HT-29 (cell line): ENCODE data around the gene CD79B. TPM values are rescaled to one million over a fixed set of nuclear protein-coding genes. Genes with fewer than 3 reads are reported as not detected.

ENCODE experiments used
- DNase-seq: peaks from one replicate; pipeline ENCODE4 v3.0.0-alpha.2; 2015; ENCODE audit warnings: low spot score
- total RNA-seq: library from RNA; depleted of rRNA; stranded (reverse); fragments of >200 nt; shearing (Covaris generic); gene quantifications from 2 replicates; pipeline ENCODE4 v1.2.3, GENCODE V29; 2014; rRNA removed

Gene CD79B
- not detected in 2 replicates for total RNA-seq

DNA sequence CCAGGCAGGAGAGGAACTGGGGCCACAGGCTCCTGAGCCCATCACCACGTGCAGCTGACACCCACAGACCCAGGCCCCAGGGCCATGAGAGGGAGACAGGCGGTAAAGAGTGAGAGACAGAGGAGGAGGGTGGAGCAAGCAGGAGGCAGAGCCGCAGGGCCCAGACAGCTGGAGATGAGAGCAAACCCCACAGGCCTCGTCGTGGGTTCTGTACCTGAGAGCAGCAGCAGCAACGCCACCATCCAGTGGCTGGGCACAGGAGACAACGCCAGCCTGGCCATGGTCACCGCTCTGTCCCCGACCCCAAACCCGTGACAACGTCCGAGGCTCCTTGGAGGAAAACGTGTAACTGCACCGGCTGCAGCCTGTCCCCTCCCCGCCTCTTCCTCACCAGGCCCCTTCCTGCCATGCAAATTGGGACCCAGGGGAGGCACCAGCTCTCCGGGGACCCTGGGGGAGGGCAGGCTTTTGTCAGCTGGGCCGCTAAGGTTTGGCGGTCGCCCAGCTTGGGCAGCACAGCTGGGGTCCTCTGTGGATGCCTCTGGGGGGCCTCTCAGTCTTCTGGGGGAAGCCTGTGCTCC, at the start of gene CD79B:
TSS of gene CD79B (minus strand) at position 351 of the 581 bp plus-strand sequence. CDS start at position 281, 70 bp downstream.
- no peak for DNase-seq

DNA sequence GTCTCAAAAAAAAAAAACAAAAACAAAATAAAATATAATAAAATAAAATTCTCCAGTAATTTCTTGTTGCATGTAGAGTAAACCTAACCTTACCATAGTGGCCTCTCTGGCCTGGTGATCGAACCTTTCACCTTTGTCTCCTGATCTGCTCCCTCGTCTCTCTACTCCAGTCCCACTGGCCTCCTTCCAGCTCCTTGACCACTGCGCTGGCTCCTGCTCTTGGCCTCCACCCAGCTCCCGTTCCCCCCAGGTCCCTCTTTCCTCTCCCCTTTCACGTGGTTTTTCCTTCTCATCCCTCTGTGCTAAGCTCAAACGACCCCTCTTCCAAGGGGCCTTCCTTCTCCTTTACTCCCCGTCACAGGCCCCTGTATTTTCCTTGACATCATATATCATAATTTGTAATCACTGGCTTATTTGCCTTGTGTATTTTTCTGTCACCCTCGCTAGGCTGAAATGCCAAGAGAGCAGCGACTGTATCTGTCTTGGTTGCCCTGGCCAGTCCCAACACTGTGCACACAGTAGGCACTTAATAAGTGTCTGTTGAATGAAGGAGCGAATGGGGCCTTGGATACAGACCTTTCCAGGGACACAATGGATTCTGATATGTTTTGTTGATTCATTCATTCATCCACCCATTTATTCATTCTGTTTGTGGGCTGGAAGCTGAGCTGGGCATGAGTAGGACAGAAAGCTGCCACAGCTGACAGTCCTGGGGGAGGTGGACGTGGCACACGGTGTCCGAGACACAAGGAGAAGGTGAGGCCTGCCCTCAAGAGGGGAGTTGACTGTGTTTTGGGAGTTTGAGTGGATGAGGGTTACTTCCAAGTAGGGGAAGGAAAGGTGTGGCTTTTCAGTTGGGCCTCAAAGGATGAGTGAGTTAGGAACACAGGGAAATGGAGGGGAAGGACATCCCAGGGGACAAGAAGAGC, 46.4 kb upstream of the CD79B start:
- DNase-seq, result no peak

- no peak for DNase-seq
Observed at GRCh38 chr17:63976702-63977101, 44.6 kb upstream of the CD79B start.

DNA sequence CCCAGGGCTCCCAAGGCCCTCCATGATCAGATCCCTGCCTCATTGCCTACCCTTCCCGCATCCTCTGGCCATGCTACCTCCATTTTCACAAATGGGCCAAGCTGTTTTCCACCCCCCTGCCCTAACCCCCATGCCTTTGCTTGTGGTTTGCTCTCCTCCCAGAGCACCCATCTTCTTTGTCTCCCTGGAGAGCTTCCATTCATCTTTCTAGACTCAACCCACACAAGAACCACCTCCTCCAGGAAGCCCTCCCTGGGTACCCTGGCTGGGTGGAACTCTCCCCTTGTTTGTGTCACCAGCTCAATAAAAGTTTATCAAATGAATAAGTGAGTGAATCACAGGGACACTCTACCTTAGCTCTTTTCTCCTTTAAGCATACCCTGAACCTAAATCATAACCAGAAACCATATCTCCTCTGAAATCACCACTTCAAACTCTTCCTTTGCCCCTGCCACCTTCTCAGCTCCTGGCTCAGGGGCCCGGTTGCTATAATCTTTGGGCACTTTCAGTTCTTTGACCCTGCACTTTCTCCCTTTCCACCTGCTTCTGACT, 43.5 kb upstream of the CD79B start:
- DNase-seq, result no peak

DNA sequence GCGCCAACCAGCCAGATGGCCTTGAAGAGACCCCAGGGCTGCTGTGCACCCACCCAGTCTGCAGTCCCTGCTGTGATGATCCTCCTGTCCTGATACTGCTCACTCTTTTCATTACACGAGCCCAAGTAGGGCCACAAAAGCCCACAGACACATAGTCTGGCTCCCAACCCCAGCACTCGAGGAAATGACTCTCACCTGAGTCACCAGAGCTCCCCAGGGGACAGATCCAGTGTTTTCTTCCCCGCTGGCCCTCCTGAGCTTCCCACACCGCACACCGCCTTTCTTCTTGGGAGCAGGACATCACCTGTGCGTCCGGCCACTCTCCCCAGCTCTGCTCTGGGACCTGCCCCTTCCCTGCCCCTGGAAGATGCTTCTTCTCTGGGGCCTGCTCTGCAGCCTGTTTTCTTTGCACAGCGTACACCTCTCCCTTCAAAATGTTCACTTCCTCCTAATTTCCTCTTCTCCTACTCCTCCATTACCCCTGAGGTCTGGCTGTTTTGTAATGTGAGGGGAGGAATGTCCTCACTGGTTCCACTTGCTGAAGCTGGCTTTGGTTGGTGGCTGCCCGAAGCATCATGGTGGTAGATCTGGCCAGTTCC, 42.6 kb upstream of the CD79B start:
- no peak for DNase-seq

DNA sequence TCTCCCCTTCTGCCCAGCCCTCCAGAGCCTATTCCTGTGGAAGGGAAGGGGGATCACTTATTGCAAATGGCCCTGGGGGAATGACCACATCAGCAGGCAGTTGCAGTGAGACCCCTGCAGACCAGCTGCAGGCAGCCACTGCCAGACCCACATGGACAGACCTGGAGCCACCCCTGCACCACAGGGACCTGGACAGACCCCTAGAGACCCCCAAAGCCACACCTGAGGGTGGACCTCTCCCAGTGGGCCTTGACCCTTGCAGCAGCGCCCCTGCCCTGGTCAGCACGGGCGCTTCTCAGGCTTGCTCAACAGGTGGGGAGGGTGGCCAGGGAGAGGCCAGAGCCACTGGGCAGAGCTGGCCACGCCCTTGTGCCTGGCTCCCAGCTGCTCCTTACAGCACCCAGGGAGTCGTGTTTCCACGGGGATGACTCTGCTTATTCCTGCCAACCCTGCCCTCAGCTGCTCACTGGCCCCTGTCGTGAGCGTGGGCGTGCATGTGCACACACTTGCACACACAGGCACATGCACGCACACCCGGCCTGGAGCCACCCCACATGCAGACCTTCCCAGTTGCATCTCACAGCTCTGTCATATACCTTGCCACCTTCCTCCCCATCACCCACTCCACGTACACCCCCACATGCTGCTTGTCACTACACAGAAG, 41.9 kb upstream of the CD79B start:
- no peak for DNase-seq

- no peak for DNase-seq
Observed at GRCh38 chr17:63973247-63973646, 41.1 kb upstream of the CD79B start.

DNA sequence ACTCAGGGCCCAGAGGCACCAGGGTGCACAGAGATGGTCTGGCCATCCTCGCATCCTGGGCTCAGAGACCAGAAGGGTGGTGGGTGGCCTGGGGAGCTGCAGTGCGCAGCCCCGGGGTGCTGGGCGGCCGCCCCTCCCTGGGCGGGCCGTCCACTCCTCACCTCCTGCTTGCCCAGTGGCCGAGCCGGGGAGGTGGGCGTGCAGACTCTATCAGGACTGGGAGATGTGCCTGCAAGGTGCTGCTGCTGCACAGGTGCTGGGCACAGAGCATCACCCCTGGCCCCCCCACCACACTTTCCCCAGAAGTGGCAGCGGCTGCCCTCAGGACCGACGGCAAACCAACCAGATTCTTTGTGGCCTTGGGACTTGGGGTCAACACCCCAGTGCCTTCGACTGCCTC, 40.7 kb upstream of the CD79B start, which contains the start of gene SCN4A:
TSS of gene SCN4A (minus strand) at position 123 of the 400 bp plus-strand sequence. CDS start at position 46, 77 bp downstream.
- no peak for DNase-seq

- no peak for DNase-seq
Observed at GRCh38 chr17:63969278-63969677, 37.1 kb upstream of the CD79B start.

- DNase-seq, result no peak
Observed at GRCh38 chr17:63967953-63968352, 35.8 kb upstream of the CD79B start.

- DNase-seq, result no peak
Observed at GRCh38 chr17:63966646-63967264, 34.6 kb upstream of the CD79B start.

DNA sequence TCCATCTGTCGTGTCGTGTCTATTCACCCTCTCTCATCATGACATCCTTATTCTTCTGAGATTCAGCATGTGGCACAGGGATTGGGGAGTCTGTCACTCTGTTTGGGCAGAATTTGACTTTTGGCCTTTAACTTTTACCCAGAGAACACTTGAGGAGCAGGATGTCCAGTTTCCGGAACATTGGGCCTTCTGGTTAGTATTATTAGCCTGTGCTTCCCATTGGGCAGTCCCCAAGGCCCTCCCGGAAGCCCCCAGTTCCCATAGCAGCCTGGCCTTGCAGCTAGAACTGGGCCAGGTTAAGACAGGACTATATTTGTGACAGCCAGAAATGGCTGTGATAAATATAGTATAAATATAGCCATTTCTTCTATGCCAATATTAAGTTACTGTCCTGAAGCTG, 31.0 kb upstream of the CD79B start:
- DNase-seq, result no peak

DNA sequence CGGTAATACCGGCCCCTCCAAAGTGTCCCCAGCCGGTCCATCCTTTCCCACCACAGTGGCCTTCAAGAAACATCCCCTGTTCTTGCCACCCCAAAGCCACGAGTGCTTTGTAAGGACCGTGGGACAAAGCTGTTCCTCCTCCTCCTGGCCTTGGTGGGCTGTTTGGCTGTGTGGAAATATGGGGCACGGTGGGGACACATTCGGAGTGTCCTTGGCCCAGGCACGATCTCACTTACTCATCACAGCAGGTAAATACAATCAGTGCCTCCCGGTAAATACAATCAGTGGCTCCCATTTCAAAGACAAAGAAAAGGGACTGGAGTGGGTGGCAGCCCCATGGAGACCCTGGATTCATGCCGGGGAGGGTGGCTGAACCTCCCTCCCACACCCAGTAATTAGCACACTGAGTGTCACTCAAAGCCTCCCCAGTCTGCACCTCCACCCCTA, 30.2 kb upstream of the CD79B start:
- DNase-seq, result no peak

DNA sequence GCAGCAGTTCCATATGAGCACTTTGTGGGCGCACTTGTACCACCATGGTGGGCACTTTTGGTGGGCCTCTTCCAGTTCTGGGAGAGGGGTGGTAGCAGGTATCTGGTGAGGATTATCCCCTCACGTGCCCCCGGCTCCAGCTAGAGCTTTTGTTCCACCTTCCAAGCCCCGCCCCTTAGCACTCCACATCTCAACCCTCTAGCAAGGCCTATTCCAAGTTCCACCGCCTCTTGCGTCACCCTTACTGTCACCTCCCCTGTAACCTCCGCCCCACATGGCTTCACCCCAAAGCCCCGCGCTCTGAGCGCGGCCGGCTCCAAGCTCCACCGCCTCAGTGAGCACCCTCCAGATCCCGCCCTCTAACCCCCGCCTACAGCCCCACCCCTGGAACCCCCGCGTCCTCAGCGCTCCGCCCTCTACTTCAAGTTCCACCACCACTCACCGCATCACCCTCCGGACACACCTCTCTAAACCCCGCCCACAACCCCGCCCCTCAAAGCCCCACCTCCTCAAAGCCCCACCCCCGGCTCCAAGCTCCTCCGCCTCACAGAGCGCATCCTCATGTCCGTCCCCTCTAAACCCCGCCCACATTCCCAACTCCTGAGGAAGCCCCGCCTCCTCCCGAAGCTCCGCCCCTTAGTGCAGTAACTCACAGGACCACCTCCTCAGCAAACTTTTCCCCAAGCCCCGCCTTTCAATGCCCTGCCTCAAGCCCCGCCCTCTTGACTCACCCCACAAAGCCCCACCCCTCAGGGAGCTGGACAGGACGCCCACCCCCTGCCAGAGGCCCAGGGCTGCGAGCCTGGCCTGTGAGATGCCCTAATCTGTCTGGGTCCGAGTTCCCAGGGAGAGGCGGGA, 29.5 kb upstream of the CD79B start:
- peak; percentile 32 for DNase-seq

- no peak for DNase-seq
Observed at GRCh38 chr17:63960430-63960829, 28.3 kb upstream of the CD79B start.

GRCh38 chr17:63960006-63960405, 27.9 kb upstream of the CD79B start:
- no peak for DNase-seq

DNA sequence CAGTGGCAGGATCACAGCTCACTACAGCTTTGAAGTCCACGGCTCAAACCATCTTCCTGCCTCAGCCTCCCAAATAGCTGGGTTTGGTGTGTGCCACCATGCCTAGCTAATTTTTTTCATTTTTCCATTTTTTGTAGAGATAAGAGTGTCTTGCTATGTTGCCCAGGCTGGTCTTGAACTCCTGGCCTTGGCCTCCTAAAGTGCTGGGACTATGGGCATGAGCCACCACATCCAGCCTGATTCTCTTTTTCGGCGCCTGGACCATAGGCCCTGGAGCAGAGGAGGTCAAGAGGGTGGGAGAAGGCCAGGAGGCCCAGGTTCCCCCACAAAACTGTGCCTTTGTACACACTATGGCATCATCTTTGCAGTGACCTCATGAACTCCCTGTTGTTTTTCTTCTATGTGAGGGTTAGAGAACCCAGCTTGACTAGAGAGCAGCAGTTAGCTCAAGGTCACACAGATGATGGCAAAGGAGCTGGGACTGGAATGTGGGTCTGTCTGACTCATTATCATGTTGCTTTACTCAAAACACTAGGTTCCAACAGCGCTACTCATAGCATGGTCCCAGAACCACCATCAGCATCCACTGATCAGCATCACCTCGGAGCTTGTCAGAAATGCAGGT, 24.3 kb upstream of the CD79B start:
- DNase-seq, result no peak

DNA sequence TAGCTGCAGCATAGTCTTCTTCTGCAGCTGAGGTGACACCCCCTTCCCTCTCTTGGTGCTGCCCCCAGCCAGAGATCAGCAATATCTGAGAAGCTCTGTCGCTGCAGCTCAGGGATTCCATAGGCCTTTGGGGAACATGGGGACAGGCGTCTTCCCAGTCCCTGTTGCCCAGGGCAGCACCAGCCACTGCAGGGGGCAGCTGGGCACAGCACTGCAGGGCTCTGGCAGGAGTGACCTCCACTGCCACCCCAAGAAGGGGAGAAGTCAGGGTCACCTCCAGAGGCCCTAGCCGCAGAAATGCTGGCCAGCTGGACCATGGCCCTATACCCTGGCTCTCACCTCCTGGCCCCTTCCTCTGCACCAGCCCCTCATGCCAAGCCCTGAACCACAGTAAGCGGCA, 23.7 kb upstream of the CD79B start:
- no peak for DNase-seq

DNA sequence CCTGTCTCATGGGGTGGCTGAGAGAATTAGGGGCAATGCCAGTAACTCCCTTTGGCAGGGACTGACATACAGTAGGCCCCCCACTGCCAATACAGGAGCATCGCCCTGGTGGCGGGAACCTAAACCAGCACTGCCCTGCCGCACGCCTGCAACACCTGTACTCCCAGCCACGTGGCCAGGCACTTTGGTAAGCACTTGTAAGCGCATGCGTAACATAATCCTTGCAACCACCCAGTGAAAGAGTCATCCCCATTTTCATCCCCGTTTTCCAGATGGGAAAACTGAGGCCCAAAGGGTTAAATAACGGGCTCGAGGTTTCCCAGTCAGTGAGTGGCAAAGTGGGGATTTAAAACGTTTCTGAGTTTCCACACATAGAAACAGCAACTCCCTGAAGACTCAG, 23.1 kb upstream of the CD79B start:
- no peak for DNase-seq
